ENCODE results near the gene NAALADL1. TPM values are rescaled to one million over a fixed set of nuclear protein-coding genes. Genes with fewer than 3 reads are reported as not detected.

Gene NAALADL1
- total and polyA plus RNA-seq, 9 of the 15 experiments (the other 6 are each of a cell fraction or from before 2014, with no cell fraction given), result 0.06 to 0.72 (median 0.22) TPM; not detected in 4

GRCh38 chr11:65013888-65014725 lies 44.2 kb downstream of the NAALADL1 start, which contains the start of gene ARL2 (continued):
- TF ChIP-seq ARID3B (CRISPR knock-in tag; IDR thresholded peaks at IDR 0.05; ENCODE audit: borderline replicate concordance) (no peak), DACH1 (IDR thresholded peaks at IDR 0.05; ENCODE audit: partially characterized antibody) (peak; percentile 5), TCF3 (CRISPR knock-in tag; IDR thresholded peaks at IDR 0.05) (no peak; the same call in 1 of the 2 replicates), FOXP1 (CRISPR knock-in tag; IDR thresholded peaks at IDR 0.05) (peak; percentile 99), NFYB (IDR thresholded peaks at IDR 0.05; ENCODE audit: extremely low read depth, insufficient read length) (peak; percentile 63), HOXB6 (CRISPR knock-in tag; IDR thresholded peaks at IDR 0.05; ENCODE audit: borderline replicate concordance) (no peak), ZNF263 (CRISPR knock-in tag; IDR thresholded peaks at IDR 0.05; ENCODE audit: borderline replicate concordance) (peak; percentile 14; the same call in 1 of the 2 replicates), SMAD1 (IDR thresholded peaks at IDR 0.05; ENCODE audit: low read depth, low read length, partially characterized antibody) (no peak), RNF2 (IDR thresholded peaks at IDR 0.05) (peak; percentile 43; the same call in 1 of the 2 replicates), PCBP2 (IDR thresholded peaks at IDR 0.05; ENCODE audit: low read depth, low read length, poor library complexity, severe bottlenecking) (no peak), ESRRA (IDR thresholded peaks at IDR 0.05; ENCODE audit: borderline replicate concordance, low read depth) (0 out of 2 replicates have a peak, but pooled peaks have one; percentile 48), PML (IDR thresholded peaks at IDR 0.05; ENCODE audit: low read length) (no peak; the same call in 1 of the 2 replicates), ARID1B (IDR thresholded peaks at IDR 0.05) (peak; percentile 4; the same call in 1 of the 2 replicates), ZNF282 (CRISPR knock-in tag; IDR thresholded peaks at IDR 0.05) (peak; percentile 93; the same call in 1 of the 2 replicates), ZNF311 (CRISPR knock-in tag; IDR thresholded peaks at IDR 0.05) (no peak), ZNF146 (CRISPR knock-in tag; IDR thresholded peaks at IDR 0.05; ENCODE audit: unreplicated experiment) (no peak), CTCFL (IDR thresholded peaks at IDR 0.05; ENCODE audit: borderline replicate concordance, insufficient read depth, low read depth, low read length, poor library complexity, severe bottlenecking) (peak; percentile 99), ZNF511 (CRISPR knock-in tag; IDR thresholded peaks at IDR 0.05) (peak; percentile 99), SETDB1 (IDR thresholded peaks at IDR 0.05; ENCODE audit: low read length) (no peak), CBX8 (IDR thresholded peaks at IDR 0.05; ENCODE audit: borderline replicate concordance, extremely low read depth, low read depth, low read length, poor library complexity, severe bottlenecking) (no peak), EGR1 (conservative IDR thresholded peaks at IDR 0.05) (peak; percentile 92)

All from K562 (cell line).